Erythroblast (primary cell): Measurements from ENCODE around the gene SRSF10.
"Not testable (repeated sequence)": the region's sequence is repeated elsewhere in the genome, so short reads cannot be mapped to it uniquely, and the experiment has no call there.

Experiments
- DNase-seq, 2 experiments: peaks; one replicate each; lab custom pipeline; 2025; lab: John Stamatoyannopoulos, UW
- GATA1 ChIP-seq: IDR thresholded peaks from 2 replicates; pipeline ENCODE4 v1.6.1; 2011; ENCODE audit warnings: low read depth, mild to moderate bottlenecking, control low read depth, low read length, moderate library complexity
- POLR2A ChIP-seq: IDR thresholded peaks from 2 replicates; pipeline ENCODE4 v1.6.1; 2011; ENCODE audit warnings: mild to moderate bottlenecking, low read length

Gene SRSF10

GRCh38 chr1:23979881-23980727, at the start of gene SRSF10:
Gene SRSF10 (minus strand): TSS chr1:23980327. CDS start chr1:23980255, 72 bp downstream.
- peak; percentile 99 to 100 for DNase-seq

GRCh38 chr1:24027838-24028468, 47.8 kb upstream of the SRSF10 start:
- peak in 1 of 2 experiments; percentile 33 for DNase-seq
- TF ChIP-seq POLR2A (no peak), GATA1 (no peak)

More at GRCh38 chr1:23979881-23980727, at the start of gene SRSF10:
- peak; percentile 99 for TF ChIP-seq POLR2A
- TF ChIP-seq GATA1: no peak

GRCh38 chr1:24022581-24023361, 42.6 kb upstream of the SRSF10 start:
- no peak for TF ChIP-seq GATA1
- TF ChIP-seq POLR2A: no peak
- DNase-seq: no peak

- TF ChIP-seq POLR2A (no peak), GATA1 (no peak)
- no peak for DNase-seq
Observed at GRCh38 chr1:24021403-24022266, 41.5 kb upstream of the SRSF10 start.

GRCh38 chr1:24020470-24020869, 40.3 kb upstream of the SRSF10 start:
- TF ChIP-seq GATA1 (no peak), POLR2A (no peak)
- DNase-seq: no peak

GRCh38 chr1:24020025-24020424, 39.9 kb upstream of the SRSF10 start:
- no peak for TF ChIP-seq POLR2A
- no peak for TF ChIP-seq GATA1
- no peak for DNase-seq

GRCh38 chr1:24018611-24019580, 38.8 kb upstream of the SRSF10 start:
- no peak for TF ChIP-seq POLR2A
- TF ChIP-seq GATA1: no peak
- DNase-seq: peak in 1 of 2 experiments; percentile 4

- DNase-seq: no peak
- TF ChIP-seq GATA1 (no peak), POLR2A (no peak)
Observed at GRCh38 chr1:24015221-24016210, 35.4 kb upstream of the SRSF10 start.

GRCh38 chr1:24012878-24013277, 32.8 kb upstream of the SRSF10 start:
- not testable (repeated sequence) for DNase-seq

- TF ChIP-seq POLR2A (no peak), GATA1 (no peak)
- no peak for DNase-seq
Observed at GRCh38 chr1:24010650-24011049, 30.5 kb upstream of the SRSF10 start.

GRCh38 chr1:24009406-24009805, 29.3 kb upstream of the SRSF10 start:
- DNase-seq: no peak
- TF ChIP-seq GATA1 (no peak), POLR2A (no peak)

- DNase-seq: not testable (repeated sequence)
Observed at GRCh38 chr1:24008574-24009184, 28.6 kb upstream of the SRSF10 start.
